H1 (cell line): Measurements from ENCODE around the gene WDR7. TPM values are rescaled to one million over a fixed set of nuclear protein-coding genes. Genes with fewer than 3 reads are reported as not detected.

Experiments used
- CTCF ChIA-PET: fragments of 300-600 bp; sonication (Branson Sonifier 250); formaldehyde crosslinking; loops from one replicate; lab custom pipeline; 2021; ENCODE audit not compliant: partially characterized antibody; lab: Charles Lee
- POLR2A ChIA-PET: fragments of 300-600 bp; sonication (Branson Sonifier 250); formaldehyde crosslinking; loops from one replicate; lab custom pipeline; 2021; ENCODE audit warnings: inconsistent platforms; ENCODE audit not compliant: partially characterized antibody; lab: Charles Lee
- DNase-seq, 2 experiments: peaks; one replicate each; pipeline versions ENCODE4 v3.0.0 to v3.0.0-alpha.2; 2010 to 2022; ENCODE audit warnings: low spot score in 2 of 2, low read depth in 1 of 2, mixed read lengths in 1 of 2
- FAIRE-seq: peaks from 2 replicates; lab custom pipeline; 2011; peaks lifted over from hg19 to GRCh38; lab: Jason Lieb, UNC
- H2AFZ ChIP-seq: 2 replicates; pipeline ENCODE4 v1.8.1; 2012; ENCODE audit warnings: low read length, inconsistent platforms
- H2AK5ac ChIP-seq: 2 replicates; pipeline ENCODE4 v1.6.1; 2013; ENCODE audit warnings: low read depth, low read length
- H2BK120ac ChIP-seq: replicated peaks from 2 replicates; pipeline ENCODE3; 2013; ENCODE audit warnings: low read depth, low read length, inconsistent platforms
- H2BK12ac ChIP-seq: 2 replicates; pipeline ENCODE4 v1.6.1; 2013; ENCODE audit warnings: low read depth, low read length
- H2BK15ac ChIP-seq: 2 replicates; pipeline ENCODE4 v1.6.1; 2013; ENCODE audit warnings: low read length
- H2BK20ac ChIP-seq: 2 replicates; pipeline ENCODE4 v1.6.1; 2013; ENCODE audit warnings: low read length
- H2BK5ac ChIP-seq: 2 replicates; pipeline ENCODE4 v1.6.1; 2013; ENCODE audit warnings: low read depth, low read length
- H3K14ac ChIP-seq: 2 replicates; pipeline ENCODE4 v1.6.1; 2013; ENCODE audit warnings: inconsistent platforms; ENCODE audit not compliant: insufficient read length
- H3K18ac ChIP-seq: 2 replicates; pipeline ENCODE4 v1.6.1; 2013; ENCODE audit warnings: low read length; ENCODE audit errors: extremely low read depth
- H3K23ac ChIP-seq: 2 replicates; pipeline ENCODE4 v1.6.1; 2013; ENCODE audit warnings: inconsistent platforms; ENCODE audit not compliant: insufficient read length
- H3K23me2 ChIP-seq: 2 replicates; pipeline ENCODE4 v1.6.1; 2013; ENCODE audit warnings: low read depth, low read length
- H3K27ac ChIP-seq: 2 replicates; pipeline ENCODE4 v1.6.1; 2011; ENCODE audit warnings: low read depth, low read length, inconsistent platforms
- H3K27me3 ChIP-seq, 4 experiments: replicated peaks in 1 of 4; 1 replicate in 1 of 4; 2 replicates in 3 of 4; pipeline versions ENCODE4 v1.6.1 to v1.8.1; 2011 to 2013; ENCODE audit warnings: low read length in 3 of 4, mild to moderate bottlenecking in 3 of 4, inconsistent platforms in 2 of 4, mixed read lengths in 2 of 4, moderate library complexity in 1 of 4; ENCODE audit not compliant: control insufficient read depth in 3 of 4, insufficient read depth in 3 of 4; ENCODE audit errors: extremely low read depth in 1 of 4
- H3K36me3 ChIP-seq, 4 experiments: 2 replicates each; pipeline versions ENCODE4 v1.6.1 to v1.8.1; 2011 to 2013; ENCODE audit warnings: mild to moderate bottlenecking in 4 of 4, low read length in 3 of 4, moderate library complexity in 2 of 4, control low read depth in 1 of 4, inconsistent platforms in 1 of 4; ENCODE audit not compliant: insufficient read depth in 4 of 4, control insufficient read depth in 2 of 4
- H3K4ac ChIP-seq: replicated peaks from 2 replicates; pipeline ENCODE3; 2013; ENCODE audit warnings: low read length, low read depth, mixed read lengths, inconsistent platforms; ENCODE audit not compliant: insufficient read length
- H3K4me1 ChIP-seq, 4 experiments: replicated peaks in 1 of 4; 1 replicate in 1 of 4; 2 replicates in 3 of 4; pipeline versions ENCODE4 v1.6.1 to v1.8.1; 2011 to 2013; ENCODE audit warnings: low read length in 3 of 4, inconsistent platforms in 2 of 4, mixed read lengths in 1 of 4; ENCODE audit not compliant: insufficient read depth in 4 of 4, control insufficient read depth in 3 of 4
- H3K4me2 ChIP-seq, 2 experiments: 2 replicates each; pipeline versions ENCODE4 v1.6.1 to v1.8.1; 2011 to 2013; ENCODE audit warnings: low read depth in 2 of 2, low read length in 2 of 2, control low read depth in 1 of 2, inconsistent platforms in 1 of 2, mild to moderate bottlenecking in 1 of 2; ENCODE audit not compliant: insufficient read depth in 1 of 2
- H3K4me3 ChIP-seq, 4 experiments: fragments of 200-600, 300-600 bp in 1 of 4; sonication (generic), shearing (Covaris generic), sonication (Bioruptor Twin) in 1 of 4; 2 replicates each; pipeline versions ENCODE4 v1.5.1 to v1.8.1; 2011 to 2016; ENCODE audit warnings: low read length in 4 of 4, low read depth in 3 of 4, control low read depth in 2 of 4, inconsistent platforms in 2 of 4, mild to moderate bottlenecking in 2 of 4, mixed read lengths in 1 of 4, moderate library complexity in 1 of 4; ENCODE audit not compliant: insufficient read depth in 2 of 4; ENCODE audit errors: extremely low read depth in 1 of 4
- H3K56ac ChIP-seq: replicated peaks from 2 replicates; pipeline ENCODE3; 2013; ENCODE audit warnings: low read depth, mild to moderate bottlenecking, mixed read lengths, low read length, inconsistent platforms; ENCODE audit not compliant: insufficient read length
- H3K79me1 ChIP-seq: 2 replicates; pipeline ENCODE4 v1.6.1; 2013; ENCODE audit warnings: low read depth, low read length, control low read depth
- H3K79me2 ChIP-seq, 2 experiments: 2 replicates each; pipeline versions ENCODE4 v1.6.1 to v1.8.1; 2012 to 2013; ENCODE audit warnings: low read length in 2 of 2, mild to moderate bottlenecking in 2 of 2, inconsistent platforms in 1 of 2; ENCODE audit not compliant: insufficient read depth in 2 of 2, control insufficient read depth in 1 of 2
- H3K9ac ChIP-seq, 4 experiments: replicated peaks in 1 of 4; 1 replicate in 1 of 4; 2 replicates in 3 of 4; pipeline versions ENCODE4 v1.6.1 to v1.8.1; 2011 to 2013; ENCODE audit warnings: low read depth in 3 of 4, low read length in 3 of 4, control low read depth in 2 of 4, mild to moderate bottlenecking in 2 of 4, moderate library complexity in 2 of 4, inconsistent platforms in 1 of 4; ENCODE audit errors: extremely low read depth in 1 of 4
- H3K9me3 ChIP-seq, 2 experiments: 2 replicates each; pipeline versions ENCODE4 v1.6.1 to v1.8.1; 2012 to 2013; ENCODE audit warnings: mild to moderate bottlenecking in 2 of 2, moderate library complexity in 2 of 2, control low read depth in 1 of 2, inconsistent platforms in 1 of 2, low read depth in 1 of 2, low read length in 1 of 2, mixed read lengths in 1 of 2; ENCODE audit not compliant: insufficient read depth in 2 of 2
- H4K20me1 ChIP-seq, 2 experiments: replicated peaks in 1 of 2; 2 replicates each; pipeline versions ENCODE3 to v1.8.1; 2011 to 2013; ENCODE audit warnings: inconsistent platforms in 2 of 2, low read length in 2 of 2, mild to moderate bottlenecking in 1 of 2; ENCODE audit not compliant: insufficient read depth in 2 of 2, control insufficient read depth in 1 of 2
- H4K5ac ChIP-seq: 2 replicates; pipeline ENCODE4 v1.6.1; 2013; ENCODE audit warnings: low read length, low read depth, mixed read lengths, inconsistent platforms; ENCODE audit not compliant: insufficient read length
- H4K8ac ChIP-seq: 2 replicates; pipeline ENCODE4 v1.8.0; 2013; ENCODE audit warnings: mild to moderate bottlenecking, moderate library complexity, low read length, inconsistent platforms; ENCODE audit not compliant: insufficient read depth; ENCODE audit errors: extremely low read depth
- H4K91ac ChIP-seq: replicated peaks from 2 replicates; pipeline ENCODE3; 2013; ENCODE audit warnings: low read length, mixed read lengths, inconsistent platforms; ENCODE audit not compliant: insufficient read length
- ATF2 ChIP-seq: IDR thresholded peaks from 2 replicates; pipeline ENCODE4 v1.6.1; 2012; ENCODE audit warnings: low read length, inconsistent platforms
- PHF8 ChIP-seq: fragments of 200-600 bp; sonication (generic); conservative IDR thresholded peaks from 2 replicates; pipeline ENCODE4 v1.7.1; 2012; ENCODE audit warnings: low read depth, mild to moderate bottlenecking, inconsistent platforms, low read length, moderate library complexity
- WGBS, 2 experiments: shearing (Covaris generic) in 1 of 2; methylation state at CpG; one replicate each; pipeline versions ENCODE4 v1.1.6 to v1.1.7; 2013 to 2015; ENCODE audit warnings: low lambda C conversion rate in 2 of 2, mixed read lengths in 2 of 2, inconsistent platforms in 1 of 2, low coverage in 1 of 2, missing lambda C conversion rate in 1 of 2; ENCODE audit not compliant: insufficient replicate concordance in 2 of 2, insufficient coverage in 1 of 2, insufficient read length in 1 of 2; ENCODE audit errors: extremely low coverage in 1 of 2, missing lambda C conversion rate in 1 of 2; 5-methylcytosine and 5-hydroxymethylcytosine counted together
- polyA plus RNA-seq, 7 experiments: library from polyadenylated mRNA; depleted of rRNA in 3 of 7; stranded (reverse) in 5 of 7; unstranded in 2 of 7; fragments of >200 nt in 5 of 7; fragments of 200-250 nt in 2 of 7; gene quantifications; 1 replicate in 5 of 7; 2 replicates in 1 of 7; 4 replicates in 1 of 7; pipeline versions ENCODE4 v1.2.1 to v1.2.3, GENCODE V29; 2011 to 2013; ENCODE audit warnings: missing spikeins in 2 of 7, mixed read lengths in 2 of 7
- total RNA-seq: library from RNA; stranded (reverse); fragmentation: NEBNext Ultra II Directional; extraction: Animal tissue kit (Norgen Biotek cat#: 25700); gene quantifications from 2 replicates; pipeline ENCODE4 v1.2.1, GENCODE V29; 2021

WDR7 gene
- total and polyA plus RNA-seq, 2 of the 8 experiments (the other 6 are each of a cell fraction or from before 2014, with no cell fraction given) = 5.5 to 15.2 TPM

- H3K23me2 ChIP-seq = no peaks in the 10 kb centered on the region
- H3K4me2 ChIP-seq = no peak overlapping the region
- no peaks in the 10 kb centered on the region for H4K20me1 ChIP-seq
- H2BK20ac ChIP-seq = no peak overlapping the region
- H2BK5ac ChIP-seq = no peak overlapping the region
- no peak overlapping the region for H3K4me3 ChIP-seq
- no peaks in the 10 kb centered on the region for H3K27me3 ChIP-seq
- no peak for FAIRE-seq
- H2BK15ac ChIP-seq = no peak overlapping the region
- H2AFZ ChIP-seq = no peak overlapping the region
- H3K9me3 ChIP-seq = no peaks in the 10 kb centered on the region
- DNase-seq = no peak
- H2BK120ac ChIP-seq = no peak overlapping the region
- H3K4ac ChIP-seq = no peak overlapping the region
- H3K14ac ChIP-seq = no peak overlapping the region
- H3K18ac ChIP-seq = no peak overlapping the region
- H3K4me1 ChIP-seq = no peaks in the 10 kb centered on the region
- 86% methylated on average over 8 of the region's 8 CpGs; no CpG with 5 or more reads in 1 of the 2 experiments for WGBS, 2 experiments
- H3K9ac ChIP-seq = no peak overlapping the region
- no peak overlapping the region for H3K56ac ChIP-seq
- ChIA-PET CTCF (interaction anchor here (1.0 kb wide), 1 partner anchor 30 kb away, joined by 4 read pairs; no protein-coding TSS in a partner anchor), POLR2A (interaction anchor here (0.6 kb wide), 1 partner anchor 29 kb away, joined by 4 read pairs; no protein-coding TSS in a partner anchor)
- H4K91ac ChIP-seq = no peak overlapping the region
- no peak overlapping the region for H3K23ac ChIP-seq
- H2BK12ac ChIP-seq = no peak overlapping the region
- H3K36me3 ChIP-seq = no peaks in the 10 kb centered on the region
- H3K79me2 ChIP-seq = no peaks in the 10 kb centered on the region; a peak in 2 of 4 replicates
- H2AK5ac ChIP-seq = no peak overlapping the region
- no peak overlapping the region for H3K27ac ChIP-seq
- H4K5ac ChIP-seq = no peak overlapping the region
- no peak overlapping the region for H4K8ac ChIP-seq
- no peaks in the 10 kb centered on the region for H3K79me1 ChIP-seq
- TF ChIP-seq ATF2 (no peak), PHF8 (no peak)
Observed at GRCh38 chr18:56672391-56672790, 21.2 kb downstream of the WDR7 start.
